ENCODE measurements around the gene RAP1GDS1. TPM values are rescaled to one million over a fixed set of nuclear protein-coding genes. Genes with fewer than 3 reads are reported as not detected.
A peak's percentile ranks its signal among the peaks of the same experiment; 100 is the strongest.
"Not testable (repeated sequence)": the region's sequence is repeated elsewhere in the genome, so short reads cannot be mapped to it uniquely, and the experiment has no call there.

The RAP1GDS1 gene
- total RNA-seq, 8 experiments from 2014 or later, result 25.0 to 79.3 (median 63.8) TPM

- ATAC-seq (replicated peaks in 6 of 8), result peak; percentile 93 to 99 (median 97)
- 0 to 17% (median 2%) methylated on average over 1 to 17 of the region's 20 CpGs; no CpG with 5 or more reads in 1 of the 10 experiments for WGBS, 10 experiments
- H3K4me3 ChIP-seq, result peak overlapping the region; percentile 9 to 35 (median 32)
- H3K4me1 ChIP-seq (replicated peaks in 1 of 2), result peaks cover 17 to 18% of the 10 kb centered on the region in 2 donors
- in situ Hi-C loops (cut with MboI; ENCODE audit: low pct_unique_long_range_greater_than_20kb in 2 of 9, low sequenced_read_pairs in 9 of 9, unreplicated experiment in 9 of 9), result loop anchor here in 2 of 9 experiments (25.0 kb wide), 1 partner anchor 595 kb away; no protein-coding TSS in a partner anchor
- peak overlapping the region in 1 of 2 donors; percentile 26 for H3K27ac ChIP-seq
These were observed 206.5 kb downstream of the RAP1GDS1 start for GRCh38 chr4:98467627-98468072.

DNA sequence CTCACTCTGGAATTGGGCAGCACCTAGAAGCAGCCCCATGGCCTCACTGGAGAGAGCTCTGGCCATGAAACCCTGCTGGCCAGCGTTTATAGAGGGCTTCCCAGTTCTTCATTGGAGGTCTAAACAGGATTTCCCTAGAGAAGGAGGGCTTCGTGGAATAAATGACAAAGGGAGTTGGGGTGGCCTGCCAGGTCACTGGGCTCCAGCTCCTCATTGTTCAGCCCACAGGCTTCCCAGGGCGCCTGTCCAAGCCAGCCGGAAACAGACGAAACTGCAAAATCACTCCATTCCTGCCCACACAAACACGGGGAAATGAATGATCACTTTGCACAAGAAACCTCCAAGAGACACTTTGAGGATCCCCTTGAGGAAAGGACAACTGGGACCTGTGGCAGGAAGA, 207.5 kb downstream of the RAP1GDS1 start:
- peak overlapping the region; percentile 36 to 41 for H3K27ac ChIP-seq
- 0 to 61% (median 33%) methylated on average over 1 to 4 of the region's 6 CpGs; no CpG with 5 or more reads in 4 of the 10 experiments for WGBS, 10 experiments

GRCh38 chr4:98469771-98470170, 208.6 kb downstream of the RAP1GDS1 start:
- WGBS, 10 experiments, result 21 to 100% (median 56%) methylated on average over 1 to 2 of the region's 2 CpGs; no CpG with 5 or more reads in 3 of the 10 experiments
- Histone ChIP-seq H3K4me3 (no peak overlapping the region), H3K27ac (no peak overlapping the region), H3K4me1 (replicated peaks in 1 of 2) (peaks cover 17 to 18% of the 10 kb centered on the region in 2 donors)
- in situ Hi-C loops (cut with MboI; ENCODE audit: low pct_unique_long_range_greater_than_20kb in 2 of 9, low sequenced_read_pairs in 9 of 9, unreplicated experiment in 9 of 9), result loop anchor here in 2 of 9 experiments (25.0 kb wide), 1 partner anchor 593 kb away; no protein-coding TSS in a partner anchor
- peak in 2 of 8 experiments; percentile 27 to 38 for ATAC-seq (replicated peaks in 6 of 8)

More for the DNA sequence above, 207.5 kb downstream of the RAP1GDS1 start:
- H3K4me3 ChIP-seq, result no peak overlapping the region
- no peak for ATAC-seq (replicated peaks in 6 of 8)
- in situ Hi-C loops (cut with MboI; ENCODE audit: low pct_unique_long_range_greater_than_20kb in 2 of 9, low sequenced_read_pairs in 9 of 9, unreplicated experiment in 9 of 9), result loop anchor here in 2 of 9 experiments (25.0 kb wide), 1 partner anchor 594 kb away; no protein-coding TSS in a partner anchor
- peaks cover 17 to 18% of the 10 kb centered on the region in 2 donors for H3K4me1 ChIP-seq (replicated peaks in 1 of 2)

DNA sequence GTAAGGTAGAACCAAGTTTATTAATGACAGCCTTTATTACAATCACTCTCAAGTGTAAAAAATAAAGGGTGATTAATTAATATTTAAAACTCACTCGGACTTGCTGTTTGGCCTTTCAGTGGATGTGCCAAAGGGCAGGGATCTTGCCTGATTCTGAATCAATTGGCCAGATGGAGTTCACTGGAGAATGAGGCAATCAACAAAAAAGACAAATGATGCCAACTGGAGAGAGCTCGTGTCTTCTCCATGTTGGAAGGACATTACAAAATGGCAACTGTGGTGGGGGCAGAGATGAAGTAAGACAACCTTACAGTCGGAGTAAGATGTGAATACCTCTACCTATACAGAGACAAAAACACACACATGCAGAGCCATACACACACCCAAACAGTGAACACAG, 209.2 kb downstream of the RAP1GDS1 start:
- in situ Hi-C loops (cut with MboI; ENCODE audit: low pct_unique_long_range_greater_than_20kb in 2 of 9, low sequenced_read_pairs in 9 of 9, unreplicated experiment in 9 of 9), result loop anchor here in 2 of 9 experiments (25.0 kb wide), 1 partner anchor 592 kb away; no protein-coding TSS in a partner anchor
- 36 to 90% (median 64%) methylated on average over 1 to 3 of the region's 3 CpGs; no CpG with 5 or more reads in 4 of the 10 experiments for WGBS, 10 experiments
- Histone ChIP-seq H3K4me3 (no peak overlapping the region), H3K27ac (no peak overlapping the region), H3K4me1 (replicated peaks in 1 of 2) (peaks cover 17 to 18% of the 10 kb centered on the region in 2 donors)
- no peak for ATAC-seq (replicated peaks in 6 of 8)

DNA sequence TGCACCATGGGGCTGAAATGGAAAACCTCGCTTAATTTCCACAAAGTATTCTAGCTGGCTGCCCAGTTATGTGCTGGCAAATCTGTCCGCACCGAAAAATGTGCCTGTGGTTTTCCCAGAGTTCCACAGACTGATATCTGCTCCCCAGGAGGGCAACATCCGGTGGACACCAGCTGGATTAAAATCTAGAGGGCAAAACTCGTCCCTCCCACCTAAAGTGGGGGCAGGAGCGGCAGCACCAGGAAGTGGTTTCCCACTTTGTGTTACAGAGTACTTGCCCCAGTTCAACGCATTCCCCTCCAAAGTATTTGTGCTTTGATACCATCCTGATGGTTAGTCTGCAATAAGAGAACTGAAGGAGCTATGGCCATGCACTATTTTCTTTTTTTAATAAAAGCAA, 209.6 kb downstream of the RAP1GDS1 start:
- H3K4me3 ChIP-seq, result no peak overlapping the region
- H3K27ac ChIP-seq, result no peak overlapping the region
- H3K4me1 ChIP-seq (replicated peaks in 1 of 2), result peaks cover 17 to 18% of the 10 kb centered on the region in 2 donors
- WGBS, 10 experiments, result 46 to 100% (median 93%) methylated on average over 1 to 6 of the region's 7 CpGs; no CpG with 5 or more reads in 1 of the 10 experiments
- in situ Hi-C loops (cut with MboI; ENCODE audit: low pct_unique_long_range_greater_than_20kb in 2 of 9, low sequenced_read_pairs in 9 of 9, unreplicated experiment in 9 of 9), result loop anchor here in 2 of 9 experiments (25.0 kb wide), 1 partner anchor 591 kb away; no protein-coding TSS in a partner anchor
- no peak for ATAC-seq (replicated peaks in 6 of 8)

GRCh38 chr4:98473046-98473445, 211.9 kb downstream of the RAP1GDS1 start:
- no peak for ATAC-seq (replicated peaks in 6 of 8)
- H3K27ac ChIP-seq, result no peak overlapping the region
- 56 to 100% (median 86%) methylated on average over 1 to 5 of the region's 5 CpGs for WGBS, 10 experiments

DNA sequence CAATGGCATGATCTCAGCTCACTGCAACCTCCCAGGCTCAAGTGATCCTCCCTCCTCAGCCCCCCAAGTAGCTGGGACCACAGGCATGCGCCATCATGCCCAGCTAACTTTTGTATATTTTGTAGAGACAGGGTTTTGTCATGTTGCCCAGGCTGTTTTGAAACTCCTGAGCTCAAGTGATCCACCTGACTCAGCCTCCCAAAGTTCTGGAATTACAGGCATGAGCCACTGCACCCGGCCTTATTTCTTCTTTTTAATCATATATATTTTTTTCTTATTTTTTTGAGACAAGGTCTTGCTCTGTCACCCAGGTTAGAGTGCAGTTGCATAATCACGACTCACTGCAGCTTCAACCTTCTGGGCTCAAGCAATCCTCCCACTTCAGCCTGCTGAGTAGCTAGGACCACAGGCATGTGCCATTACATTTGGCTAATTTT, 213.2 kb downstream of the RAP1GDS1 start:
- 0 to 100% (median 64%) methylated on average over 1 to 3 of the region's 3 CpGs; no CpG with 5 or more reads in 2 of the 10 experiments for WGBS, 10 experiments
- Histone ChIP-seq H3K4me1 (replicated peaks in 1 of 2) (peaks cover 8 to 11% of the 10 kb centered on the region in 2 donors), H3K4me3 (no peak overlapping the region), H3K27ac (no peak overlapping the region)
- in situ Hi-C loops (cut with MboI; ENCODE audit: low pct_unique_long_range_greater_than_20kb in 2 of 9, low sequenced_read_pairs in 9 of 9, unreplicated experiment in 9 of 9), result loop anchor here in 2 of 9 experiments (25.0 kb wide), 1 partner anchor 588 kb away; no protein-coding TSS in a partner anchor
- ATAC-seq (replicated peaks in 6 of 8), result no peak

More at GRCh38 chr4:98473046-98473445, 211.9 kb downstream of the RAP1GDS1 start:
- peaks cover 17 to 18% of the 10 kb centered on the region in 2 donors for H3K4me1 ChIP-seq (replicated peaks in 1 of 2)
- in situ Hi-C loops (cut with MboI; ENCODE audit: low pct_unique_long_range_greater_than_20kb in 2 of 9, low sequenced_read_pairs in 9 of 9, unreplicated experiment in 9 of 9), result loop anchor here in 2 of 9 experiments (25.0 kb wide), 1 partner anchor 589 kb away; no protein-coding TSS in a partner anchor
- H3K4me3 ChIP-seq, result no peak overlapping the region

GRCh38 chr4:98476891-98477290, 215.7 kb downstream of the RAP1GDS1 start:
- in situ Hi-C loops (cut with MboI; ENCODE audit: low pct_unique_long_range_greater_than_20kb in 2 of 9, low sequenced_read_pairs in 9 of 9, unreplicated experiment in 9 of 9), result no loop called here
- ATAC-seq (replicated peaks in 6 of 8), result no peak
- Histone ChIP-seq H3K4me3 (no peak overlapping the region), H3K27ac (no peak overlapping the region), H3K4me1 (replicated peaks in 1 of 2) (peaks cover 0 to under 1% of the 10 kb centered on the region in 2 donors)
- WGBS, 10 experiments, result 80 to 100% (median 94%) methylated on average over 1 to 8 of the region's 9 CpGs; no CpG with 5 or more reads in 5 of the 10 experiments

GRCh38 chr4:98479590-98479989, 218.4 kb downstream of the RAP1GDS1 start:
- H3K4me3 ChIP-seq; H3K27ac ChIP-seq; ATAC-seq (replicated peaks in 6 of 8); in situ Hi-C loops (cut with MboI; ENCODE audit: low pct_unique_long_range_greater_than_20kb in 2 of 9, low sequenced_read_pairs in 9 of 9, unreplicated experiment in 9 of 9): not testable (repeated sequence)
- peaks cover 7 to 16% of the 10 kb centered on the region in 2 donors for H3K4me1 ChIP-seq (replicated peaks in 1 of 2)
- 80 to 100% (median 88%) methylated on average over 1 to 2 of the region's 2 CpGs; no CpG with 5 or more reads in 7 of the 10 experiments for WGBS, 10 experiments

DNA sequence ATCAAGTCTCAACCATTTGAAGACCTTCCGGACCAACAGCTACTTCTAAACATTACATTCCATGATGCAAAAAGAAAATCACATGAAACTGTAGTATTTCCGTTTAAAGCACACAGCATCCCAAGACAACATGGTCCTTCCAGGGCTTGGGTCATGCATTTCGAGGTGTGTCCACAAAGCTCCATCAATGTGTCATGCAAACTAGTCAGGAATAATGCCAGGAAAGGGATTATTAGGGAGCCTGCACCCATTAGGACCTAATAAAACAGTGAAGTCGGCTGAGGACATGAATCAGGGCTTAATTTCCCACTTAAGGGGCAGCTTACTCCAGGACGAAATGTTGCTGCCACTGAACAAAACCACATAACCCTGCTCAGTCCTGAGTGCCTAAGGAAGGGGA, 219.4 kb downstream of the RAP1GDS1 start:
- H3K27ac ChIP-seq, result no peak overlapping the region
- WGBS, 10 experiments, result 43 to 100% (median 94%) methylated on average over 1 to 4 of the region's 5 CpGs
- ATAC-seq (replicated peaks in 6 of 8), result no peak
- in situ Hi-C loops (cut with MboI; ENCODE audit: low pct_unique_long_range_greater_than_20kb in 2 of 9, low sequenced_read_pairs in 9 of 9, unreplicated experiment in 9 of 9), result no loop called here
- no peak overlapping the region for H3K4me3 ChIP-seq
- peaks cover 7 to 16% of the 10 kb centered on the region in 2 donors for H3K4me1 ChIP-seq (replicated peaks in 1 of 2)

- Histone ChIP-seq H3K4me3 (no peak overlapping the region), H3K4me1 (replicated peaks in 1 of 2) (peaks cover 7 to 16% of the 10 kb centered on the region in 2 donors), H3K27ac (no peak overlapping the region)
- WGBS, 10 experiments, result 0 to 100% (median 83%) methylated on average over 1 to 3 of the region's 3 CpGs; no CpG with 5 or more reads in 2 of the 10 experiments
- ATAC-seq (replicated peaks in 6 of 8), result no peak
- in situ Hi-C loops (cut with MboI; ENCODE audit: low pct_unique_long_range_greater_than_20kb in 2 of 9, low sequenced_read_pairs in 9 of 9, unreplicated experiment in 9 of 9), result no loop called here
These were observed 220.0 kb downstream of the RAP1GDS1 start for GRCh38 chr4:98481167-98481566.

- H3K27ac ChIP-seq, result no peak overlapping the region
- in situ Hi-C loops (cut with MboI; ENCODE audit: low pct_unique_long_range_greater_than_20kb in 2 of 9, low sequenced_read_pairs in 9 of 9, unreplicated experiment in 9 of 9), result no loop called here
- no peak for ATAC-seq (replicated peaks in 6 of 8)
- H3K4me3 ChIP-seq, result no peak overlapping the region
- H3K4me1 ChIP-seq (replicated peaks in 1 of 2), result peaks cover 7 to 16% of the 10 kb centered on the region in 2 donors
- 67 to 100% (median 85%) methylated on average over 1 to 3 of the region's 3 CpGs; no CpG with 5 or more reads in 3 of the 10 experiments for WGBS, 10 experiments
These were observed 221.3 kb downstream of the RAP1GDS1 start for GRCh38 chr4:98482503-98482846.

All from motor neuron (in vitro differentiated cells).